Gastroesophageal sphincter (tissue), 2 donors: ENCODE results near the gene MEOX1.

Source experiments
- EP300 ChIP-seq: sonication (generic); formaldehyde crosslinking; IDR thresholded peaks from one replicate; pipeline ENCODE4 v1.6.1; 2017; ENCODE audit warnings: antibody characterized with exemption, mild to moderate bottlenecking
- POLR2AphosphoS5 ChIP-seq: sonication (generic); formaldehyde crosslinking; IDR thresholded peaks from one replicate; pipeline ENCODE4 v1.6.1; 2017; ENCODE audit warnings: antibody characterized with exemption

- TF ChIP-seq EP300 (no peak), POLR2AphosphoS5 (no peak)
Observed at GRCh38 chr17:43674394-43674793, 12.7 kb upstream of the MEOX1 start.
